ENCODE measurements around the gene SLC30A3. TPM values are rescaled to one million over a fixed set of nuclear protein-coding genes. Genes with fewer than 3 reads are reported as not detected.

The SLC30A3 gene
- total and polyA plus RNA-seq, 2 of the 13 experiments (the other 11 are each of a cell fraction or from before 2014, with no cell fraction given): 0.38 to 0.79 TPM

DNA sequence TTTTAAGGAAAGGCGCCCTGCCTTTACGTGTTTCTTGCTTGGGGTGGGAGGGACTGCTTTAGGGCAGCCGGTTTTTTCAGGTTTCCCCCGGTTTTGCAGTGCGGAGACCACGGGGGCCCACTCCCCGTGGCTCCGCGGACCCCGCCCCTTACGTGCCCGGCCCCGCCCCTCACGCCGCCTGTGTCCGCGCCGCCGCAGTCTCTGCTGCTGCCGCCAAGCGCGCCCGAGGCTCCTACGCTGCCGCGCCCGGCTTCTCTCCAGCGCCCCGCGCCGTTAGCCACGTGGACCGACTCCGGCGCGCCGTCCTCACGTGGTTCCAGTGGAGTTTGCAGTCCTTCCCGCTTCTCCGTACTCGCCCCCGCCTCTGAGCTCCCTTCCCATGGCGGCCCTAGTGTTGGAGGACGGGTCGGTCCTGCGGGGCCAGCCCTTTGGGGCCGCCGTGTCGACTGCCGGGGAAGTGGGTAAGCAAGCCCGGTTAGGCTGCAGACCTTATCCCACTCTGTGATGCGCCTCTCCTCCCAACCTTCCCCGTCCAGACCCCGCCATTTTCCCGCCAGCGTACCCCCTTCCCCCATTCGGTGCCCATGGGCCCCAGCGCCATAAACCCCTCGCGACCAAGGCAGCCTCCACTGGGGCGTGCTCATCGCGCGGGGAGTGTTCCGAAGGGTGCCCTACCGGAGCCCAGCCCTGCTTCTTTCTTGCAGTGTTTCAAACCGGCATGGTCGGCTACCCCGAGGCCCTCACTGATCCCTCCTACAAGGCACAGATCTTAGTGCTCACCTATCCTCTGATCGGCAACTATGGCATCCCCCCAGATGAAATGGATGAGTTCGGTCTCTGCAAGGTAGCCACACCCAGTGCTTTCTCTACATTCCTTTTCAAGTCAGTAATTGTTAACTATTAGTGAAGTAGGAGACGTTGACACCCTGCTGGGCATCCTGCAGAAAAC, 45.4 kb downstream of the SLC30A3 start, which contains the start of gene CAD (continued):
- TF ChIP-seq, protein P1, sequence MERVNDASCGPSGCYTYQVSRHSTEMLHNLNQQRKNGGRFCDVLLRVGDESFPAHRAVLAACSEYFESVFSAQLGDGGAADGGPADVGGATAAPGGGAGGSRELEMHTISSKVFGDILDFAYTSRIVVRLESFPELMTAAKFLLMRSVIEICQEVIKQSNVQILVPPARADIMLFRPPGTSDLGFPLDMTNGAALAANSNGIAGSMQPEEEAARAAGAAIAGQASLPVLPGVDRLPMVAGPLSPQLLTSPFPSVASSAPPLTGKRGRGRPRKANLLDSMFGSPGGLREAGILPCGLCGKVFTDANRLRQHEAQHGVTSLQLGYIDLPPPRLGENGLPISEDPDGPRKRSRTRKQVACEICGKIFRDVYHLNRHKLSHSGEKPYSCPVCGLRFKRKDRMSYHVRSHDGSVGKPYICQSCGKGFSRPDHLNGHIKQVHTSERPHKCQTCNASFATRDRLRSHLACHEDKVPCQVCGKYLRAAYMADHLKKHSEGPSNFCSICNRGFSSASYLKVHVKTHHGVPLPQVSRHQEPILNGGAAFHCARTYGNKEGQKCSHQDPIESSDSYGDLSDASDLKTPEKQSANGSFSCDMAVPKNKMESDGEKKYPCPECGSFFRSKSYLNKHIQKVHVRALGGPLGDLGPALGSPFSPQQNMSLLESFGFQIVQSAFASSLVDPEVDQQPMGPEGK (CRISPR knock-in tag; IDR thresholded peaks at IDR 0.05): no peak; the same call in 1 of the 2 replicates
- TF ChIP-seq PHF8 (CRISPR knock-in tag; IDR thresholded peaks at IDR 0.05) (peak; percentile 63; the same call in 1 of the 2 replicates), SYNCRIP (IDR thresholded peaks at IDR 0.05; ENCODE audit: insufficient read depth, low read depth, low read length) (no peak), KLF11 (CRISPR knock-in tag; IDR thresholded peaks at IDR 0.05) (peak; percentile 89; the same call in 1 of the 2 replicates), KDM6A (CRISPR knock-in tag; IDR thresholded peaks at IDR 0.05; ENCODE audit: low read depth) (no peak), ZSCAN20 (CRISPR knock-in tag; IDR thresholded peaks at IDR 0.05; ENCODE audit: borderline replicate concordance) (peak; percentile 52; the same call in 1 of the 2 replicates), RBFOX2 (IDR thresholded peaks at IDR 0.05; ENCODE audit: low read depth, low read length) (peak; percentile 91), ZNF180 (CRISPR knock-in tag; IDR thresholded peaks at IDR 0.05; ENCODE audit: borderline replicate concordance, low read depth) (no peak), ZNF772 (CRISPR knock-in tag; IDR thresholded peaks at IDR 0.05) (peak; percentile 44; the same call in 1 of the 2 replicates), MYC (CRISPR knock-in tag; IDR thresholded peaks at IDR 0.05; ENCODE audit: borderline replicate concordance) (peak; percentile 95), SMAD9 (CRISPR knock-in tag; IDR thresholded peaks at IDR 0.05) (no peak), BRD4 (CRISPR knock-in tag; IDR thresholded peaks at IDR 0.05) (no peak), ZFP62 (CRISPR knock-in tag; IDR thresholded peaks at IDR 0.05) (no peak), TGIF2 (CRISPR knock-in tag; IDR thresholded peaks at IDR 0.05) (peak; percentile 78; the same call in 1 of the 2 replicates), ZNF878 (CRISPR knock-in tag; IDR thresholded peaks at IDR 0.05) (peak; percentile 50; the same call in 1 of the 2 replicates), ZFAT (CRISPR knock-in tag; conservative IDR thresholded peaks at IDR 0.05) (no peak), NR2F2 (IDR thresholded peaks at IDR 0.05; ENCODE audit: borderline replicate concordance, low read depth) (no peak), ZSCAN9 (CRISPR knock-in tag; IDR thresholded peaks at IDR 0.05; ENCODE audit: borderline replicate concordance) (no peak), HMG20A (CRISPR knock-in tag; IDR thresholded peaks at IDR 0.05; ENCODE audit: borderline replicate concordance) (no peak), JDP2 (CRISPR knock-in tag; IDR thresholded peaks at IDR 0.05; ENCODE audit: borderline replicate concordance) (no peak)
- TF ChIP-seq, protein P2, sequence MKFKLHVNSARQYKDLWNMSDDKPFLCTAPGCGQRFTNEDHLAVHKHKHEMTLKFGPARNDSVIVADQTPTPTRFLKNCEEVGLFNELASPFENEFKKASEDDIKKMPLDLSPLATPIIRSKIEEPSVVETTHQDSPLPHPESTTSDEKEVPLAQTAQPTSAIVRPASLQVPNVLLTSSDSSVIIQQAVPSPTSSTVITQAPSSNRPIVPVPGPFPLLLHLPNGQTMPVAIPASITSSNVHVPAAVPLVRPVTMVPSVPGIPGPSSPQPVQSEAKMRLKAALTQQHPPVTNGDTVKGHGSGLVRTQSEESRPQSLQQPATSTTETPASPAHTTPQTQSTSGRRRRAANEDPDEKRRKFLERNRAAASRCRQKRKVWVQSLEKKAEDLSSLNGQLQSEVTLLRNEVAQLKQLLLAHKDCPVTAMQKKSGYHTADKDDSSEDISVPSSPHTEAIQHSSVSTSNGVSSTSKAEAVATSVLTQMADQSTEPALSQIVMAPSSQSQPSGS (CRISPR knock-in tag; IDR thresholded peaks at IDR 0.05): no peak
- TF ChIP-seq, protein P3, sequence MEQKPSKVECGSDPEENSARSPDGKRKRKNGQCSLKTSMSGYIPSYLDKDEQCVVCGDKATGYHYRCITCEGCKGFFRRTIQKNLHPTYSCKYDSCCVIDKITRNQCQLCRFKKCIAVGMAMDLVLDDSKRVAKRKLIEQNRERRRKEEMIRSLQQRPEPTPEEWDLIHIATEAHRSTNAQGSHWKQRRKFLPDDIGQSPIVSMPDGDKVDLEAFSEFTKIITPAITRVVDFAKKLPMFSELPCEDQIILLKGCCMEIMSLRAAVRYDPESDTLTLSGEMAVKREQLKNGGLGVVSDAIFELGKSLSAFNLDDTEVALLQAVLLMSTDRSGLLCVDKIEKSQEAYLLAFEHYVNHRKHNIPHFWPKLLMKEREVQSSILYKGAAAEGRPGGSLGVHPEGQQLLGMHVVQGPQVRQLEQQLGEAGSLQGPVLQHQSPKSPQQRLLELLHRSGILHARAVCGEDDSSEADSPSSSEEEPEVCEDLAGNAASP (CRISPR knock-in tag; IDR thresholded peaks at IDR 0.05; ENCODE audit: borderline replicate concordance): peak; percentile 22; the same call in 1 of the 2 replicates
- TF ChIP-seq, protein P4, sequence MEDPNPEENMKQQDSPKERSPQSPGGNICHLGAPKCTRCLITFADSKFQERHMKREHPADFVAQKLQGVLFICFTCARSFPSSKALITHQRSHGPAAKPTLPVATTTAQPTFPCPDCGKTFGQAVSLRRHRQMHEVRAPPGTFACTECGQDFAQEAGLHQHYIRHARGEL (CRISPR knock-in tag; IDR thresholded peaks at IDR 0.05): no peak
- TF ChIP-seq, protein P5, sequence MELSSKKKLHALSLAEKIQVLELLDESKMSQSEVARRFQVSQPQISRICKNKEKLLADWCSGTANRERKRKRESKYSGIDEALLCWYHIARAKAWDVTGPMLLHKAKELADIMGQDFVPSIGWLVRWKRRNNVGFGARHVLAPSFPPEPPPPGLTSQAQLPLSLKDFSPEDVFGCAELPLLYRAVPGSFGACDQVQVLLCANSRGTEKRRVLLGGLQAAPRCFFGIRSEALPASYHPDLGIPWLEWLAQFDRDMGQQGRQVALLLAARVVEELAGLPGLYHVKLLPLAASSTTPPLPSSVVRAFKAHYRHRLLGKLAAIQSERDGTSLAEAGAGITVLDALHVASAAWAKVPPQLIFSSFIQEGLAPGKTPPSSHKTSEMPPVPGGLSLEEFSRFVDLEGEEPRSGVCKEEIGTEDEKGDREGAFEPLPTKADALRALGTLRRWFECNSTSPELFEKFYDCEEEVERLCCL (CRISPR knock-in tag; IDR thresholded peaks at IDR 0.05; ENCODE audit: borderline replicate concordance): no peak
